Measurements from ENCODE around the gene TMEM178B.
"Not testable (repeated sequence)": the region's sequence is repeated elsewhere in the genome, so short reads cannot be mapped to it uniquely, and the experiment has no call there.

The TMEM178B gene

GRCh38 chr7:141402277-141402996 lies 328.6 kb downstream of the TMEM178B start:
- DNase-seq = no peak

GRCh38 chr7:141403846-141404245 lies 330.0 kb downstream of the TMEM178B start:
- not testable (repeated sequence) for DNase-seq

- no peak for DNase-seq
Measured at GRCh38 chr7:141406347-141406746, 332.5 kb downstream of the TMEM178B start.

GRCh38 chr7:141407893-141408292 lies 334.0 kb downstream of the TMEM178B start:
- DNase-seq = no peak

- no peak for DNase-seq
Measured at GRCh38 chr7:141408440-141408839, 334.6 kb downstream of the TMEM178B start.

- no peak for DNase-seq
Measured at GRCh38 chr7:141409219-141409618, 335.4 kb downstream of the TMEM178B start.

GRCh38 chr7:141409801-141410329 lies 336.0 kb downstream of the TMEM178B start:
- DNase-seq = no peak

GRCh38 chr7:141410353-141411000 lies 336.6 kb downstream of the TMEM178B start:
- no peak for DNase-seq

- no peak for DNase-seq
Measured at GRCh38 chr7:141411133-141411532, 337.3 kb downstream of the TMEM178B start.

GRCh38 chr7:141415999-141416398 lies 342.1 kb downstream of the TMEM178B start:
- DNase-seq = no peak

GRCh38 chr7:141416650-141417270 lies 342.9 kb downstream of the TMEM178B start:
- no peak for DNase-seq

- no peak for DNase-seq
Measured at GRCh38 chr7:141417506-141417905, 343.6 kb downstream of the TMEM178B start.

GRCh38 chr7:141418066-141418465 lies 344.2 kb downstream of the TMEM178B start:
- DNase-seq = no peak

GRCh38 chr7:141421306-141421705 lies 347.4 kb downstream of the TMEM178B start:
- no peak for DNase-seq

- no peak for DNase-seq
Measured at GRCh38 chr7:141427134-141427533, 353.3 kb downstream of the TMEM178B start.

GRCh38 chr7:141430455-141431139 lies 356.7 kb downstream of the TMEM178B start:
- DNase-seq = no peak

- DNase-seq = no peak
Measured at GRCh38 chr7:141431140-141431479, 357.2 kb downstream of the TMEM178B start.

GRCh38 chr7:141431711-141432110 lies 357.8 kb downstream of the TMEM178B start:
- no peak for DNase-seq

GRCh38 chr7:141433698-141434097 lies 359.8 kb downstream of the TMEM178B start:
- no peak for DNase-seq

GRCh38 chr7:141436139-141436538 lies 362.3 kb downstream of the TMEM178B start:
- DNase-seq = no peak

- no peak for DNase-seq
Measured at GRCh38 chr7:141436575-141437075, 362.8 kb downstream of the TMEM178B start.

GRCh38 chr7:141439164-141439563 lies 365.3 kb downstream of the TMEM178B start:
- DNase-seq = no peak

GRCh38 chr7:141439776-141440175 lies 365.9 kb downstream of the TMEM178B start:
- DNase-seq = no peak
